Measurements from ENCODE around the gene ZFYVE28.

The ZFYVE28 gene

DNA sequence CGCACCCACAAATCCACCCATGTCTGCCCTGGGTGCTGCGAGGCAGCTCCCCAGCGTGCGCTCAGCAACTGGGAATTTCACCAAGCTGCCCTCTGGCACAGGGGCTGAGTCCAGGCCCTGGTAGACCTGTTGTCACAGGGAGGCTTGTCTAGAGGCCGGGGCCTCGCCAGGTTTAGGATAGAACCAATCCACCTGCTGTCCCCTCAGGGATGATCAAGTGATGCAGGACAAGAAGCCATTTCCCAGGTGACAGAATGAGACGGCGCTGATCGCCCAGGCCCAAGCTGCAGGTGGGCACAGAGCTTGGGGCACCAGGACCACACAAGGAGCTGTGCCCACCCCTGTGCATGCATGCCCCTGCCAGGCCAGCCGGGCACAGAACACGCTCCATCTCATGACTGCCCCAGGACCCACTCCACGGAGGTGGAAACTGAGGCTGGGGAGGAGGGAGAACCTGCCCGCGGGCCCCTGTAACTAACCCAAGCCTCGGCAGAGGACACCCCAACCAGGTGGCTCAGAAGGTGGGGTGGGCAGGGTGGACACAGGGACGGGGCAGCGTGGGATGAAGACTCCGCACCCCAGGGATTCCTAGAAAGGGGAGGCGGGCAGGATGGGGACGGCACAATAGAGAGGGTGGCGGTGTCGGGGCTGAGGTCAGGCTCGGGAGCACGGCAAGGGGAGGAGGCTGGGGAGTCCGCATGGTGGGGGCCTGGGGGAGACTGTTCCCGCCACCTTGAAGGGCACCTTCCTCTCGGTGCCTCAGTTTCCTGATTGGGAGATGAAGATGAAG is 78.0 kb downstream of the ZFYVE28 start:
- Histone ChIP-seq H3K27ac (no peak overlapping the region), H3K4me3 (no peak overlapping the region)

DNA sequence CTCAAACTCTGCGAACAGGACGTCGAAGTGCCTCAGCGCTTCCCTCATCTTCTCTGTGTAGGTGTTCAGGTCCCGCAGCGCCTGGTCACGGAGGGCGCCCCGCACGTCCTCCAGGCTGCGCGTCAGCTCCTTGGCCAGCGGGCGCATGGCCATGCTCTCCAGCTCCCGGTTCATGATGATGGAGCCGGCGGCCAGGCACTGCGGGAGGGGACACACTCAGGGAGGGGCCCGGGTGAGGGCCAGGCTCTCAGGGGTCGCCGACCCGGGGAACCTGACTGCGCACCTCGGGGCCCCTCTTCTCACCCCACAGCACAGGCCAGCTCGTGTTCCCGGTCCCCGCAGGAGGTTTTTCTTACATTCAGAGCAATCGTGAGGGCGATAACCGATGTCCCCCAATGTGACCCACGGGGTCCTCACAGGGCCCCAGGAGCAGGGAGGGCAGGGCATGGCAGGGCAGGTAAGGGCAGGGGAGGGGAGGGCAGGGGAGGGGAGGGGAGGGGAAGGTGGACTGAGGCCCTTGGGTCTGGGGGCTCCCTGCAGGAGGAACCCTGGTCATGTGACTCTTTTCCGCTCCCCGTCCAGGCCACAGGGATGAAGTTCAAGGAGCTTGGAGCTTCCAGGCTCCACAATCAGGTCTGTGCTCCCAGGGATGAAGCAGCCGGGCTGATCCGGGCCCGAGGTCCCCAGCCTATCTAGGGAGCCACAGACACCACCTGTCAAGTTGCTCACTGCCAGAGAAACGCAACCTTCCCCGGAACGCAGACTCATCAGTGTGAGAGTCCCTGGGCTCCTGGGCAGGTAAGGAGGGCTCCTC is 78.8 kb downstream of the ZFYVE28 start:
- no peak overlapping the region for H3K27ac ChIP-seq
- no peak overlapping the region for H3K4me3 ChIP-seq

DNA sequence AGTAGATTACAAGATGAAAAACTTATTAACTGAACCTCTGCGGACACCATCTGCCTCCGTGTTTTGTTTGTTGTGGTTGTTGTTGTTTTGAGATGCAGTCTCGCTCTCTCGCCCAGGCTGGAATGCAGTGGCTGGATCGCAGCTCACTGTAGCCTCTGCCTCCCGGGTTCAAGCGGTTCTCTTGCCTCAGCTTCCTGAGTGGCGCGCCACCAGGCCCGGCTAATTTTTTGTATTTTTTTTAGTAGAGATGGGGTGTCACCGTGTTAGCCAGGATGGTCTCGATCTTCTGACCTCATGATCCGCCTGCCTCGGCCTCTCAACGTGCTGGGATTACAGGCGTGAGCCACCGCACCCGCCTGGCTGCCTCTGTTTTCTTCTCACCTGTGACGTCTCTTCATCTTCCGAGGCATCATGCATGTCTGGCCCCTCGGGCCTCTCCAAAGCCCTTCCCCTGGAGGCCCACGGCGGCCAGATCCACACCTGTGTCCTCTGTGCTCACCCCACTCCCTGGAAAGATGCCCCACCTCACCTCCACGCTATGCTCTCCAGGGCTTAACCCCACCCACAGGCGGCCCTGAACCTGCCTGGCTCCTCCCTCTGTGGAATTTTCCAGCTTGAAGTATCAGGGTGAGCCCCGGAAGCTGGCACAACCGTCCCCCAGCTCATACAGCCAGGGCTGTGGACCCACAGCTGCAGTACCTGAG is 79.5 kb downstream of the ZFYVE28 start:
- H3K4me3 ChIP-seq = no peak overlapping the region
- H3K27ac ChIP-seq = no peak overlapping the region

GRCh38 chr4:2337896-2338295 is 80.5 kb downstream of the ZFYVE28 start:
- H3K4me3 ChIP-seq = no peak overlapping the region
- no peak overlapping the region for H3K27ac ChIP-seq

DNA sequence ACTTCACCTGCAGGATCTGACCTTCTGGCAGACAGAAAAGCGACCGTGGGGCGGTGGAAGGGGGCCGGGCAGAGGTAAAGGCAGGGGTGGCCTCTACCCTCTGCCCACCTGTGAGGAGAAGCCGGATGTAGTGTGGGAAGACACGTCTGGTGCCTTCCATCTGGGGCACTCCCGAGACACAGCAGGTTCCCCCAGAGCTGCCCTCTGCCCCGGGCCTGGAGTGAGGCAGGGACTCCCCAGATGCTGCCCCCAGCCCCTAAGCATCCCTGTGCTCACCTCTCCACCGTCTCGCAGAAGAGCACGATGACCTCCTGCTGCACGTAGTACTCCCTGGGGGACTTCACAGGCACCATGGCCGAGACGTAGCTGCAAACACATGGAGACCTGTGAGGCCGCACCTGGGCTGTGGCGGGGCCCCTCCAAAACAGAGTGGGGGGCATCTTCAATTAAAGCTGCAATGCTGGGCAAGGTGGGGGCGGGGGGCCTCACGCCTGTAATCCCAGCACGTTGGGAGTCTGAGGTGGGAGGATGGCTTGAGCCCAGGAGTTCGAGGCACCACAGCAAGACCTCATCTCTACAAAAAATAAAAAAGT is 81.2 kb downstream of the ZFYVE28 start:
- H3K4me3 ChIP-seq = no peak overlapping the region
- H3K27ac ChIP-seq = no peak overlapping the region

DNA sequence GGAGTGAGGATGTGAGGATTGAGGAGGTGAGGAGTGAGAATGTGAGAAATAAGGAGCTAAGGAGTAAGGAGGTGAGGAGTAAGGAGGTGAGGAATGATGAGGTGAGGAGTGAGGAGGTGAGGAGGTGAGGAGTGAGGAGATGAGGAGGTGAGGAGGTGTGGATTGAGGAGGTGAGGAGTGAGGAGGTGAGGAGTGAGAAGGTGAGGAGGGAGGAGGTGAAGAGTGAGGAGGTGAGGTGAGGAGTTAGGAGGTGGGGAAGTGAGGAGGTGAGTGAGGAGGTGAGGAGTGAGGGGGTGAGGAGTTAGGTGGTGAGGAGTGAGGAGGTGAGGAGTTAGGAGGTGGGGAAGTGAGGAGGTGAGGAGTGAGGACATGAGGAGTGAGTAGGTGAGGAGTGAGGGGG is 81.8 kb downstream of the ZFYVE28 start:
- Histone ChIP-seq H3K4me3 (no peak overlapping the region), H3K27ac (no peak overlapping the region)

- H3K27ac ChIP-seq = no peak overlapping the region
- H3K4me3 ChIP-seq = no peak overlapping the region
Measured at GRCh38 chr4:2335729-2336101, 82.7 kb downstream of the ZFYVE28 start.

- H3K27ac ChIP-seq = no peak overlapping the region
- no peak overlapping the region for H3K4me3 ChIP-seq
Measured at GRCh38 chr4:2334826-2335728, 83.4 kb downstream of the ZFYVE28 start.

DNA sequence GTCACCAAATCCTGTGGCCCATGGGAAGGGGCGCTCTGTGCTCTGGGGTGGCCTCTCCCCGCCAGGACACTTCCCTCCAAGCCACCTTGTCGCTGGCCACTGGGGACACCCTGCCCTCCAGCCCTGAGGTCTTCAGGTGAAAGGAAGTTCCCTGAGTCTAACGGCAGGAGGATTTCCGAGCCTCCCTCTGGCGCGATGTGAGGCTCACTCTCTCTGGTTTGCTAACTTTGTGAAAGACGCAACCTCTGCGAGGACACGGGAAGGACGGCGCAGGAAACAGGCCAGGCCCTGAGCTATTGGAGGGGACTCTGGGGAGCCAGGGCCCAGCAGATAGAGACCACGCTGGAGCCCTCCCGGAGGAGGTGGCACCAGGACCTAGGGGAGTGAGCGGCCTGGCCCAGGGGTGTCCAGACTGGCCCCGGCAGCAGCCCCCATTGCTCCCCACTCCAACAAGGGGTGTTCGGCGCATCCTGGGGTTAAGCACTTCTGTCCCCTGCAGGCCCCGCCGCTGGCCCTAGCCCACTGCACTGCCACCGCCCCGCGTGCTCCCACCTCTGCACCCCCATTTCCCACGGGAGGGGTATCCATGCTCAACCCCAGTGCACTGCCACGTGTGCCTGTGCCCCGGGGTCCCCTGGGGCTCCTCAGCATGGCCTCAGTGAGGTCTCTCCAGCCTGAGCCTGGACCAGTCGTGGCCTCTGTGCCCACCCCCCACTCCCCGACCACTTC is 84.4 kb downstream of the ZFYVE28 start:
- Histone ChIP-seq H3K4me3 (no peak overlapping the region), H3K27ac (no peak overlapping the region)

- Histone ChIP-seq H3K4me3 (no peak overlapping the region), H3K27ac (no peak overlapping the region)
Measured at GRCh38 chr4:2333356-2333841, 85.0 kb downstream of the ZFYVE28 start.

GRCh38 chr4:2332976-2333319 is 85.5 kb downstream of the ZFYVE28 start:
- no peak overlapping the region for H3K4me3 ChIP-seq
- no peak overlapping the region for H3K27ac ChIP-seq

GRCh38 chr4:2332201-2332975 is 86.1 kb downstream of the ZFYVE28 start:
- Histone ChIP-seq H3K4me3 (no peak overlapping the region), H3K27ac (no peak overlapping the region)

GRCh38 chr4:2331519-2332200 is 86.8 kb downstream of the ZFYVE28 start:
- H3K4me3 ChIP-seq = no peak overlapping the region
- no peak overlapping the region for H3K27ac ChIP-seq

DNA sequence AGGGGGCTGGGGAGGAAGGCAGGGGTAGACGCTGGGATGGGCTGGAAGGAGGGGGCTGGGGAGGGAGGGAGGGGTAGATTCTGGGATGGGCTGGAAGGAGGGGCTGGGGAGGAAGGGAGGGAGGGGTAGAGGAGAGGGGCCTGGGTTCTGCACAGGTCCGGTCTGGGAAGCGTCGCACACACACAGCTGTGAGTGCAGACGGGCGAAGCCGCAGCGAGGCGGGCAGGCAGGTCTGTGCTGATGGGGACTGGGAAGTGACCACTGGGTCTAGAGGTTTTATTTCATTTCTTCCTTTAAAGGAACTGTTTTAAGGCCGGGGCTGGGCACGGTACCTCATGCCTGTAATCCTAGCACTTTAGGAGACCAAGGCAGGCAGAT is 87.4 kb downstream of the ZFYVE28 start:
- Histone ChIP-seq H3K27ac (no peak overlapping the region), H3K4me3 (no peak overlapping the region)

- Histone ChIP-seq H3K4me3 (no peak overlapping the region), H3K27ac (no peak overlapping the region)
Measured at GRCh38 chr4:2330091-2331042, 88.1 kb downstream of the ZFYVE28 start.

DNA sequence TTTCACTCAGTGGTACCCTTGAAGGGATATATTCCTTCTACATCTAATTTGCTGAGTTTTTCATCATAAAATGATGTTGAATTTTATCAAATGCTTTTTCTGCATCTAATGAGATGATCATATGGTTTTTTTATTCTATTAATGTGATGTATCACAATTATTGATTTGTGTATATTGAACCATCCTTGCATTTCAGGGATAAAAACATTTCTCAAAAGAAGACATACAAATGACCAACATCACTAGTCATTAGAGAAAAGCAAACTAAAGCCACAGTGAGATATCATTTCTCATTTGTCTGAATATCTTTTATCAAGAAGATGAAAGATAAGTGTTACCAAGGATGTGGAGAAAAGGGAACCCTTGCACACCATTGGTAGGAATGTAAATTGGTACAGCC is 90.9 kb downstream of the ZFYVE28 start:
- Histone ChIP-seq H3K4me3 (no peak overlapping the region), H3K27ac (no peak overlapping the region)

Data from skin epidermis (tissue), 12 donors.